HUES48 (cell line): ENCODE measurements around the gene ERC1.

Experiments
- H3K27ac ChIP-seq: one replicate; pipeline ENCODE4 v1.7.0; 2013; ENCODE audit warnings: low read depth, low read length, inconsistent platforms
- H3K27me3 ChIP-seq: 2 replicates; pipeline ENCODE4 v1.6.1; 2013; ENCODE audit warnings: mild to moderate bottlenecking, low read length; ENCODE audit not compliant: control insufficient read depth, insufficient read depth
- H3K36me3 ChIP-seq: 2 replicates; pipeline ENCODE4 v1.6.1; 2013; ENCODE audit warnings: low read length; ENCODE audit not compliant: control insufficient read depth, insufficient read depth
- H3K4me1 ChIP-seq: 2 replicates; pipeline ENCODE4 v1.6.1; 2013; ENCODE audit warnings: mild to moderate bottlenecking, low read length; ENCODE audit not compliant: control insufficient read depth, insufficient read depth
- H3K4me3 ChIP-seq: 2 replicates; pipeline ENCODE4 v1.5.1; 2013; ENCODE audit warnings: mild to moderate bottlenecking, low read depth, low read length
- H3K9ac ChIP-seq: 2 replicates; pipeline ENCODE4 v1.6.1; 2013; ENCODE audit warnings: mild to moderate bottlenecking, low read depth, low read length, moderate library complexity
- H3K9me3 ChIP-seq: 2 replicates; pipeline ENCODE4 v1.6.1; 2013; ENCODE audit warnings: low read length; ENCODE audit not compliant: control insufficient read depth, insufficient read depth

ERC1 gene

DNA sequence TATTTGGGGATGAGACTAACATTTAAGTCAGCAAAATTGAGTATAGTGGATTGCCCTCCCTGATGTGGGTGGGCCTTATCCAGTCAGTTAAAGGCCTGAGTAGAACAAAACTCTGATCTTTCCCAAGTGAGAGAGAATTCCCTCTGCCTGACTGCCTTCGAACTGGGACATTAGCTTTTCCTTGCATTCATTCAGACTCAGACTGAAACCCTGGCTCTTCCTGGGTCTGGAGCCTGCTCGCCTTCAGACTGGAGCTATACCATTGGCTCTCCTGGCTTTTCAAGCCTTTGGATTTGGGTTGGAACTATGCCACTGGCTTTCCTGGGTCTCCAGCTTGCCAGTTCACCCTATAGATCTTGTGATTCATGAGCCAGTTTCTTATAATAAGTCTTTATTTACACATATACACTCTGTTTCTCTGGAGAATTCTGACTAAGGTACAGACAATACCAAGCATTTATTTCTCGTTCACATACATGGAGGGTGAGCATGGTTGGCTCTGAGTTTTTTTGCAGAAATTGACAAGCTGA lies 296.5 kb downstream of the ERC1 start:
- Histone ChIP-seq H3K27ac (no peak overlapping the region), H3K4me1 (peaks cover 14% of the 10 kb centered on the region), H3K4me3 (no peak overlapping the region), H3K27me3 (no peaks in the 10 kb centered on the region), H3K9me3 (no peaks in the 10 kb centered on the region), H3K9ac (no peak overlapping the region), H3K36me3 (peaks cover 8% of the 10 kb centered on the region; the same call in 1 of the 2 replicates)

DNA sequence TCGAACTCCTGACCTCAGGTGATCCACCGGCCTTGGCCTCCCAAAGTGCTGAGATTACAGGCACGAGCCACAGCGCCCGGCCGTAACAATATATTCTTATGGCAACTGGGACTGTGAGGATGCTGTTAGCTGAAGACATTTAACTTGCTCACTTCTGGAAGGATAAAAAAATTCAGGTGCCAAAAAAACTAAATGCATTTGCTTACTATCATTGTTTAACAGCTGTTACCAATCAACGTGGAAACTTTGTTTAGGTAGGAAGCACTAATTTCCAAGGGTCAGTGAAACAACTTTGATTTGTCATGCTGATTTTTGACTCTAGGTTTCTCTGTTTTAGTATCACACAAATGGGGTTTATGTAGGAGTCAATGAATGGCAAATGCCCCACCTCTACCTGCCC lies 297.3 kb downstream of the ERC1 start:
- no peak overlapping the region for H3K27ac ChIP-seq
- H3K4me1 ChIP-seq, result peaks cover 6% of the 10 kb centered on the region; the same call in 1 of the 2 replicates
- no peaks in the 10 kb centered on the region for H3K9me3 ChIP-seq
- peaks cover 8% of the 10 kb centered on the region; the same call in 1 of the 2 replicates for H3K36me3 ChIP-seq
- no peak overlapping the region for H3K4me3 ChIP-seq
- no peak overlapping the region for H3K9ac ChIP-seq
- no peaks in the 10 kb centered on the region for H3K27me3 ChIP-seq

DNA sequence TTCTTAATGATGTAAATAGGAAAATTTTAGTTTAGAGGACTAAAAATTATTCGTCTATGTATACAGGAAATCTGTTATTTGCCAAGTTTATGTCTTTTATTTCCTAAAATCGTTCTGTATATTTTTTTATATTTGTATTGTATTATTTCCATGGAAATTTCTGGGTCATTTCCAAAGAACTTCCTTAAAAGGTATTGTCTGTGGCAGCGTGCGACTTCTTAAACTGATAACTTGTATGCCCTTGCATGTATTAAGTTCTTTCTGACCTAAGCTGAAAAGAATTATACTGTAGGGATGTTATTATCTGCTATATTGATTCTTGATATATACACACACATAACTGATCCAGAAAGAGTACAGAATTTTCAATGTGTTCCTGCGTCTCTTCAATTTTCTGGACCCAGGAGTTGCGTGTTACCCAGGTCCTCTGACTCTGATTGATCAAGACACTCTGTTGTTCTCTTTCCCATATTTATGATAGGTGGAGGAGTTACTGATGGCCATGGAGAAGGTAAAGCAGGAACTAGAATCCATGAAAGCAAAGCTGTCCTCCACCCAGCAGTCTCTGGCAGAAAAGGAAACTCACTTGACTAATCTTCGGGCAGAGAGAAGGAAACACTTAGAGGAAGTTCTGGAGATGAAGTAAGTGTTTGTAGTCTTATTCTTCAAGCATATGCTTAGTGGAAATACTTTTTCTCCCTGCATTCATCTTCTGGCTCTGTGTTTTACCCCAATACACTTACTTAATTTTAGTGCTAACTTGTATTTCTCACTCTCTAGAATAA lies 298.5 kb downstream of the ERC1 start:
- H3K9ac ChIP-seq, result no peak overlapping the region

DNA sequence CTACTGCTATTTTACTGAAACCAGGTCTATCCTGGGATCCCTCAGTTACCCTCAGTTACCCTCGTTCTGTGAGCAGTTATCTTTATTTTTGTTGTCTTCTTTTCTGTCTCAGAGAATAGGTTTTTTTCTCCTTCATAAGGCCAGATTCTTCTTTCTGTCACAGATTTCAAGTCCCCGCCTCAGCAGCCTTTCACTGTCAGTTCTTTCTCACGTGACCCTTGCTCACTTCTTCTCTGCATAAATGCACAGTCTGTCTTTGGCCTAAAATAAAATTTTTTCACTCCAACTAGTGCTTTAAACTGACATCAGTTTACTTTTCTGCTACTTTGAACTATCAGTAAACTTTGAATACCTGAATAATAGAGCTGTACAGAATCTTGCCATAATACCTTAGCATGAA lies 299.7 kb downstream of the ERC1 start:
- Histone ChIP-seq H3K9ac (no peak overlapping the region), H3K9me3 (no peaks in the 10 kb centered on the region), H3K36me3 (peaks cover 8% of the 10 kb centered on the region; the same call in 1 of the 2 replicates), H3K27me3 (no peaks in the 10 kb centered on the region), H3K27ac (no peak overlapping the region), H3K4me1 (peaks cover 6% of the 10 kb centered on the region; the same call in 1 of the 2 replicates), H3K4me3 (no peak overlapping the region)

More for the DNA sequence above, 298.5 kb downstream of the ERC1 start:
- Histone ChIP-seq H3K27ac (no peak overlapping the region), H3K27me3 (no peaks in the 10 kb centered on the region), H3K9me3 (no peaks in the 10 kb centered on the region), H3K4me1 (peaks cover 6% of the 10 kb centered on the region; the same call in 1 of the 2 replicates), H3K36me3 (peaks cover 8% of the 10 kb centered on the region; the same call in 1 of the 2 replicates), H3K4me3 (no peak overlapping the region)

GRCh38 chr12:1291601-1292332 lies 300.7 kb downstream of the ERC1 start:
- Histone ChIP-seq H3K4me3 (no peak overlapping the region), H3K9me3 (no peaks in the 10 kb centered on the region), H3K4me1 (peaks cover 6% of the 10 kb centered on the region; the same call in 1 of the 2 replicates), H3K36me3 (peaks cover 8% of the 10 kb centered on the region; the same call in 1 of the 2 replicates), H3K27ac (no peak overlapping the region), H3K9ac (no peak overlapping the region), H3K27me3 (no peaks in the 10 kb centered on the region)

DNA sequence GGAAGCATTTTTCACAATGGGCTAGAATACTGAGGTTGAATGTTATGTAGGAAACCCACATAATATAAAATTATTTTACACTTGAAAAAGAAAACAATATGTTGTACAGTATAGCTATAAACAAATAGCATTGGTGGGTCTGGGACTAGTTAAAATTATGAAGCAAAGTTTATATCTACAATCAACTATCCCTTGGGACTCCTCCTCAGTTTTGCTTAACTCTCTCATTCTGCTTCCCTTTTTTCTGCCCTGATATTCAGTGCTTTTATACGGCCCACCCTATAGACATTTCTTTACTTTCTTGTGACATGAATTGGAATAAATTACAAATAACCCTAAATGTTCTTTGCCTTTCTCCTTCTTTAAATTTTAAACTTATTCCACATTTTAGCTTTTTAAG lies 302.9 kb downstream of the ERC1 start:
- Histone ChIP-seq H3K36me3 (peaks cover 8% of the 10 kb centered on the region; the same call in 1 of the 2 replicates), H3K27me3 (no peaks in the 10 kb centered on the region)

GRCh38 chr12:1297206-1297605 lies 306.2 kb downstream of the ERC1 start:
- H3K4me1 ChIP-seq, result no peaks in the 10 kb centered on the region
- no peaks in the 10 kb centered on the region for H3K27me3 ChIP-seq
- H3K9ac ChIP-seq, result no peak overlapping the region
- no peak overlapping the region for H3K27ac ChIP-seq
- H3K36me3 ChIP-seq, result no peaks in the 10 kb centered on the region
- no peaks in the 10 kb centered on the region for H3K9me3 ChIP-seq
- H3K4me3 ChIP-seq, result no peak overlapping the region

More for the DNA sequence above, 302.9 kb downstream of the ERC1 start:
- Histone ChIP-seq H3K4me3 (no peak overlapping the region), H3K27ac (no peak overlapping the region), H3K9ac (no peak overlapping the region), H3K4me1 (no peaks in the 10 kb centered on the region), H3K9me3 (no peaks in the 10 kb centered on the region)

- no peak overlapping the region for H3K9ac ChIP-seq
- H3K4me3 ChIP-seq, result no peak overlapping the region
- no peaks in the 10 kb centered on the region for H3K4me1 ChIP-seq
- no peaks in the 10 kb centered on the region for H3K9me3 ChIP-seq
- H3K27me3 ChIP-seq, result no peaks in the 10 kb centered on the region
- H3K36me3 ChIP-seq, result no peaks in the 10 kb centered on the region
- no peak overlapping the region for H3K27ac ChIP-seq
Observed at GRCh38 chr12:1297639-1298175, 306.7 kb downstream of the ERC1 start.

- H3K27me3 ChIP-seq, result no peaks in the 10 kb centered on the region
- no peaks in the 10 kb centered on the region for H3K9me3 ChIP-seq
- H3K9ac ChIP-seq, result no peak overlapping the region
- H3K27ac ChIP-seq, result no peak overlapping the region
- no peaks in the 10 kb centered on the region for H3K4me1 ChIP-seq
- no peaks in the 10 kb centered on the region for H3K36me3 ChIP-seq
- no peak overlapping the region for H3K4me3 ChIP-seq
Observed at GRCh38 chr12:1300460-1300859, 309.4 kb downstream of the ERC1 start.

- H3K36me3 ChIP-seq, result no peaks in the 10 kb centered on the region
- H3K4me3 ChIP-seq, result no peak overlapping the region
- H3K9me3 ChIP-seq, result no peaks in the 10 kb centered on the region
- no peak overlapping the region for H3K27ac ChIP-seq
- no peaks in the 10 kb centered on the region for H3K4me1 ChIP-seq
- no peak overlapping the region for H3K9ac ChIP-seq
- H3K27me3 ChIP-seq, result no peaks in the 10 kb centered on the region
Observed at GRCh38 chr12:1302201-1302870, 311.3 kb downstream of the ERC1 start.
